WTC11 (cell line): ENCODE data around the gene GTPBP1. TPM values are rescaled to one million over a fixed set of nuclear protein-coding genes. Genes with fewer than 3 reads are reported as not detected.

Source experiments
- ATAC-seq: fragments of 200-7000 bp; cut with Tn5 transposase; 2 replicates; pipeline ENCODE4 v1.10.0; 2021; ENCODE audit warnings: mild to moderate bottlenecking, moderate library complexity
- CTCF ChIA-PET: fragments of 300-600 bp; sonication (Branson Sonifier 250); formaldehyde crosslinking; loops from one replicate; lab custom pipeline; 2021; ENCODE audit warnings: antibody characterized with exemption; lab: Charles Lee
- POLR2A ChIA-PET: fragments of 350-600 bp; sonication (Branson Sonifier 250); formaldehyde crosslinking; loops from one replicate; lab custom pipeline; 2021; ENCODE audit warnings: antibody characterized with exemption; lab: Charles Lee
- DNase-seq: peaks from one replicate; pipeline ENCODE4 v3.0.0; 2021; ENCODE audit warnings: low spot score
- H3K27ac Mint-ChIP-seq: 2 replicates; pipeline ENCODE4 v1.8.0; 2021; ENCODE audit warnings: mixed read lengths
- H3K27me3 Mint-ChIP-seq: 2 replicates; pipeline ENCODE4 v1.8.0; 2021; ENCODE audit warnings: low read depth, mild to moderate bottlenecking, moderate library complexity, mixed read lengths
- H3K36me3 Mint-ChIP-seq: 2 replicates; pipeline ENCODE4 v1.8.0; 2021; ENCODE audit warnings: mixed read lengths
- H3K4me1 Mint-ChIP-seq: 2 replicates; pipeline ENCODE4 v1.8.0; 2022; ENCODE audit warnings: mixed read lengths
- H3K4me3 Mint-ChIP-seq: 2 replicates; pipeline ENCODE4 v1.8.0; 2021; ENCODE audit warnings: mild to moderate bottlenecking, moderate library complexity, mixed read lengths
- H3K9me3 Mint-ChIP-seq: 2 replicates; pipeline ENCODE4 v1.8.0; 2021; ENCODE audit warnings: mixed read lengths
- CREM ChIP-seq: sonication (generic); formaldehyde crosslinking; IDR thresholded peaks from 2 replicates; pipeline ENCODE4 v1.8.1; 2022; ENCODE audit warnings: mild to moderate bottlenecking, missing genetic modification reagents, moderate library complexity
- ETV6 ChIP-seq: sonication (generic); formaldehyde crosslinking; IDR thresholded peaks from 2 replicates; pipeline ENCODE4 v1.8.1; 2022; ENCODE audit warnings: mild to moderate bottlenecking, missing genetic modification reagents
- FOXJ3 ChIP-seq: sonication (generic); formaldehyde crosslinking; IDR thresholded peaks from 2 replicates; pipeline ENCODE4 v1.9.0; 2021; ENCODE audit warnings: missing genetic modification reagents, mild to moderate bottlenecking, borderline replicate concordance
- FOXK1 ChIP-seq: sonication (generic); formaldehyde crosslinking; IDR thresholded peaks from 2 replicates; pipeline ENCODE4 v1.8.0; 2022; ENCODE audit warnings: mild to moderate bottlenecking, moderate library complexity, missing genetic modification reagents
- KAT7 ChIP-seq: sonication (generic); formaldehyde crosslinking; IDR thresholded peaks from 2 replicates; pipeline ENCODE4 v1.8.1; 2023; ENCODE audit warnings: missing genetic modification reagents, mild to moderate bottlenecking, borderline replicate concordance
- NFYB ChIP-seq: sonication (generic); formaldehyde crosslinking; conservative IDR thresholded peaks from 2 replicates; pipeline ENCODE4 v1.8.0; 2022; ENCODE audit warnings: low read depth, missing genetic modification reagents
- NR2C2 ChIP-seq: sonication (generic); formaldehyde crosslinking; IDR thresholded peaks from 2 replicates; pipeline ENCODE4 v1.8.0; 2022; ENCODE audit warnings: mild to moderate bottlenecking, missing genetic modification reagents
- SMAD4 ChIP-seq: sonication (generic); formaldehyde crosslinking; IDR thresholded peaks from 2 replicates; pipeline ENCODE4 v1.8.0; 2022; ENCODE audit warnings: mild to moderate bottlenecking, missing genetic modification reagents
- ZNF121 ChIP-seq: sonication (generic); formaldehyde crosslinking; IDR thresholded peaks from 2 replicates; pipeline ENCODE4 v1.8.0; 2023; ENCODE audit warnings: missing genetic modification reagents
- ZNF263 ChIP-seq: sonication (generic); formaldehyde crosslinking; IDR thresholded peaks from 2 replicates; pipeline ENCODE4 v1.8.1; 2022; ENCODE audit warnings: low read depth, mild to moderate bottlenecking, moderate library complexity, missing genetic modification reagents
- ZNF317 ChIP-seq: sonication (generic); formaldehyde crosslinking; IDR thresholded peaks from 2 replicates; pipeline ENCODE4 v1.8.1; 2023; ENCODE audit warnings: low read depth, mild to moderate bottlenecking, moderate library complexity, missing genetic modification reagents, borderline replicate concordance
- ZNF396 ChIP-seq: fragments of 250-450 bp; sonication (Bioruptor Pico); IDR thresholded peaks from 2 replicates; pipeline ENCODE4 v1.8.0; 2021; ENCODE audit warnings: mild to moderate bottlenecking, moderate library complexity, borderline replicate concordance
- total RNA-seq: library from RNA; stranded (reverse); gene quantifications from 3 replicates; pipeline ENCODE4 v1.2.3, GENCODE V29; 2021
- TF ChIP-seq, protein P1 (sequence below): sonication (generic); formaldehyde crosslinking; IDR thresholded peaks from 2 replicates; pipeline ENCODE4 v1.8.0; 2023; ENCODE audit warnings: missing genetic modification reagents, mild to moderate bottlenecking, borderline replicate concordance
- TF ChIP-seq, protein P2 (sequence below): fragments of 250-450 bp; sonication (Bioruptor Pico); IDR thresholded peaks from 2 replicates; pipeline ENCODE4 v1.9.0; 2021; ENCODE audit warnings: mild to moderate bottlenecking, borderline replicate concordance
- TF ChIP-seq, protein P3 (sequence below): sonication (generic); formaldehyde crosslinking; IDR thresholded peaks from 2 replicates; pipeline ENCODE4 v1.8.0; 2022; ENCODE audit warnings: missing genetic modification reagents
- TF ChIP-seq, protein P4 (sequence below): sonication (generic); formaldehyde crosslinking; IDR thresholded peaks from 2 replicates; pipeline ENCODE4 v1.8.1; 2023; ENCODE audit warnings: mild to moderate bottlenecking, missing genetic modification reagents, moderate library complexity

Gene GTPBP1
- total RNA-seq, 1 experiment from 2014 or later: 108 TPM

DNA sequence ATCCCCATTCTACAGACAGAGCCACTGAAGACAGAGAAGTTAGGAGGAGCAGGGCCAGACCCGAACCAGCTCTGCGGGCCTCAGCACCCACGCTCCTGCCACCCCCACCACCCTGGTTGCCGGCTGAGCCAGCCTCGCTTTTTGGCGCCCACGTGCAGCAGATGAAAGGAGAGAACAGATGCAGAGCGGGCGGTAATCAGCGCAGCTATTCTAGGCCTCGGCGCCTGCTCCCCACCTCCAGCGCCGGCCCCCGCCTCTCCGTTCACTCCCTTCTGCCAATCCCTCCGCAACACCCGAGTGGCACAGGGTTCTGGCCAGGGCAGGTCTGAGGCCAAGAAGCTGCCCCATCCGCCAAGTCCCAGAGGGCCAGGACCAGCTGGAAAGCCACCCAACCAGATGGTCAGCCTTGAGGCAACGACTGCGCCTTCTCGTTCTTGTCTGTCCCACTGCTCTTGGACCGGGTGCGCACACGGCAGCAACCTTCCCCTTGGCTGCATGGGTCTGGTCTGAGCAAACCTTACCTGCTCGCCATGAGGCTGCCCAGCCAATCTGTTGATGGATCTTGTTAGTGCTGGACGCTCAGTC lies 71.4 kb downstream of the GTPBP1 start (continued):
- no peak for TF ChIP-seq FOXJ3 (CRISPR knock-in tag)
- no peak for TF ChIP-seq ZNF396 (CRISPR knock-in tag)
- no peak for TF ChIP-seq ZNF263
- TF ChIP-seq, protein P1, sequence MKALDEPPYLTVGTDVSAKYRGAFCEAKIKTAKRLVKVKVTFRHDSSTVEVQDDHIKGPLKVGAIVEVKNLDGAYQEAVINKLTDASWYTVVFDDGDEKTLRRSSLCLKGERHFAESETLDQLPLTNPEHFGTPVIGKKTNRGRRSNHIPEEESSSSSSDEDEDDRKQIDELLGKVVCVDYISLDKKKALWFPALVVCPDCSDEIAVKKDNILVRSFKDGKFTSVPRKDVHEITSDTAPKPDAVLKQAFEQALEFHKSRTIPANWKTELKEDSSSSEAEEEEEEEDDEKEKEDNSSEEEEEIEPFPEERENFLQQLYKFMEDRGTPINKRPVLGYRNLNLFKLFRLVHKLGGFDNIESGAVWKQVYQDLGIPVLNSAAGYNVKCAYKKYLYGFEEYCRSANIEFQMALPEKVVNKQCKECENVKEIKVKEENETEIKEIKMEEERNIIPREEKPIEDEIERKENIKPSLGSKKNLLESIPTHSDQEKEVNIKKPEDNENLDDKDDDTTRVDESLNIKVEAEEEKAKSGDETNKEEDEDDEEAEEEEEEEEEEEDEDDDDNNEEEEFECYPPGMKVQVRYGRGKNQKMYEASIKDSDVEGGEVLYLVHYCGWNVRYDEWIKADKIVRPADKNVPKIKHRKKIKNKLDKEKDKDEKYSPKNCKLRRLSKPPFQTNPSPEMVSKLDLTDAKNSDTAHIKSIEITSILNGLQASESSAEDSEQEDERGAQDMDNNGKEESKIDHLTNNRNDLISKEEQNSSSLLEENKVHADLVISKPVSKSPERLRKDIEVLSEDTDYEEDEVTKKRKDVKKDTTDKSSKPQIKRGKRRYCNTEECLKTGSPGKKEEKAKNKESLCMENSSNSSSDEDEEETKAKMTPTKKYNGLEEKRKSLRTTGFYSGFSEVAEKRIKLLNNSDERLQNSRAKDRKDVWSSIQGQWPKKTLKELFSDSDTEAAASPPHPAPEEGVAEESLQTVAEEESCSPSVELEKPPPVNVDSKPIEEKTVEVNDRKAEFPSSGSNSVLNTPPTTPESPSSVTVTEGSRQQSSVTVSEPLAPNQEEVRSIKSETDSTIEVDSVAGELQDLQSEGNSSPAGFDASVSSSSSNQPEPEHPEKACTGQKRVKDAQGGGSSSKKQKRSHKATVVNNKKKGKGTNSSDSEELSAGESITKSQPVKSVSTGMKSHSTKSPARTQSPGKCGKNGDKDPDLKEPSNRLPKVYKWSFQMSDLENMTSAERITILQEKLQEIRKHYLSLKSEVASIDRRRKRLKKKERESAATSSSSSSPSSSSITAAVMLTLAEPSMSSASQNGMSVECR: no peak
- no peak for TF ChIP-seq ZNF121 (CRISPR knock-in tag)
- no peak for TF ChIP-seq CREM (CRISPR knock-in tag)

DNA sequence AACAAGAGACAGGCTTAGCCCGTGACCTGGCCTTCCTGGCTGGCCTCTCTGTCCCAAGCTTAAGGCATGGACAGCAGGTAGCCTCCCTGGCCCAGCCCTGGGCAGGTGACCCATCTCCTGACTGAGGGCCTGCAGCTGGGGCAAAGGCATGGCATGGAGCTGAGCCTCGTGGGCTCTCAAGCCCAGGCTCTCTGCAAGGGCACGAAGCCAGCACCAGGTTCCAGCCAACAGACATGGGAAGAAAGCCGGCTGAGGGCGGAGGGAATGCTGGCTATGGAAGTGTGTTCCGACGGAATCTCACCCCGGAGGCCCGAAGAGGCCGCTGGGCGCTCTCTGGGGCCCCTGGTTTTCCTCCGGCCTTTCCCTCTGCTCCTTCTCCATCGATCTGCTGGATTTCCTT lies 75.3 kb downstream of the GTPBP1 start:
- DNase-seq: no peak
- TF ChIP-seq KAT7 (CRISPR knock-in tag) (no peak), ZNF317 (CRISPR knock-in tag) (no peak)
- TF ChIP-seq, protein P2, sequence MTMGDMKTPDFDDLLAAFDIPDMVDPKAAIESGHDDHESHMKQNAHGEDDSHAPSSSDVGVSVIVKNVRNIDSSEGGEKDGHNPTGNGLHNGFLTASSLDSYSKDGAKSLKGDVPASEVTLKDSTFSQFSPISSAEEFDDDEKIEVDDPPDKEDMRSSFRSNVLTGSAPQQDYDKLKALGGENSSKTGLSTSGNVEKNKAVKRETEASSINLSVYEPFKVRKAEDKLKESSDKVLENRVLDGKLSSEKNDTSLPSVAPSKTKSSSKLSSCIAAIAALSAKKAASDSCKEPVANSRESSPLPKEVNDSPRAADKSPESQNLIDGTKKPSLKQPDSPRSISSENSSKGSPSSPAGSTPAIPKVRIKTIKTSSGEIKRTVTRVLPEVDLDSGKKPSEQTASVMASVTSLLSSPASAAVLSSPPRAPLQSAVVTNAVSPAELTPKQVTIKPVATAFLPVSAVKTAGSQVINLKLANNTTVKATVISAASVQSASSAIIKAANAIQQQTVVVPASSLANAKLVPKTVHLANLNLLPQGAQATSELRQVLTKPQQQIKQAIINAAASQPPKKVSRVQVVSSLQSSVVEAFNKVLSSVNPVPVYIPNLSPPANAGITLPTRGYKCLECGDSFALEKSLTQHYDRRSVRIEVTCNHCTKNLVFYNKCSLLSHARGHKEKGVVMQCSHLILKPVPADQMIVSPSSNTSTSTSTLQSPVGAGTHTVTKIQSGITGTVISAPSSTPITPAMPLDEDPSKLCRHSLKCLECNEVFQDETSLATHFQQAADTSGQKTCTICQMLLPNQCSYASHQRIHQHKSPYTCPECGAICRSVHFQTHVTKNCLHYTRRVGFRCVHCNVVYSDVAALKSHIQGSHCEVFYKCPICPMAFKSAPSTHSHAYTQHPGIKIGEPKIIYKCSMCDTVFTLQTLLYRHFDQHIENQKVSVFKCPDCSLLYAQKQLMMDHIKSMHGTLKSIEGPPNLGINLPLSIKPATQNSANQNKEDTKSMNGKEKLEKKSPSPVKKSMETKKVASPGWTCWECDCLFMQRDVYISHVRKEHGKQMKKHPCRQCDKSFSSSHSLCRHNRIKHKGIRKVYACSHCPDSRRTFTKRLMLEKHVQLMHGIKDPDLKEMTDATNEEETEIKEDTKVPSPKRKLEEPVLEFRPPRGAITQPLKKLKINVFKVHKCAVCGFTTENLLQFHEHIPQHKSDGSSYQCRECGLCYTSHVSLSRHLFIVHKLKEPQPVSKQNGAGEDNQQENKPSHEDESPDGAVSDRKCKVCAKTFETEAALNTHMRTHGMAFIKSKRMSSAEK: no peak
- CTCF ChIA-PET: interaction anchor here (6.9 kb wide), 1 partner anchor 12 kb away, joined by 60 read pairs; no protein-coding TSS in a partner anchor

DNA sequence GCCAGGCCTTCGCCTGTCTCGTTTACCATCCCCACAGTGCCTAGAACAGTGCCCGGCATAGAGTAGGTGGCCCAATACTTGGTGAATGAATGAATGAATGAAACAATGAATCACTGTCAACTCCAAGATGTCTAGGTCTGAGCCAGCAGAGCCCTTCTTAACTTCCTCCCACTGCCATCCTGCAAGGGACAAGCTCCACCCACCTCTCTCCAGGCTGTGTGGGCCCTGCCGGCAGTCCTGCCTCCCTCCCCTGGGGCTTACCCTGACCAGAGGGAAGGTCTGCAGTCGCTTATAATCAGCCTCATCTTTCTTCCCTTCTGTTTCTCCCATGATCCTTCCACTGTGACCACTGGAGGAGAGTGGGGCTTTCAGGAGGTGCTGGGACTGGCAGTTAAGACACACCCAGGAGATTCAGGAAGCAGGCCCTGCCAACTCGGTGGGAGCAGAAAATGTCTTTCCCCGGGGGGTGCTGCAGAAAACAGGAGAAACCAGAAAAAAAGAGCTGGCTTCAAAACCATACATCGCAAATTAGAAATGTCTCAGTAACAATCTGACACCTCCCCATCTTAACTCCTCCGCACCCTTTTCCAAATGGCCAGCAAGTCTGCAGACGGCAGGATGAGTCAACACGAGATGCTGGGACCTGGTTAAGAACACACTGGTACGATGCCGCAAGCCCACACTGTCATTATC lies 76.8 kb downstream of the GTPBP1 start:
- Mint-ChIP-seq H3K9me3 (no peaks in the 10 kb centered on the region), H3K4me3 (no peak overlapping the region), H3K27me3 (no peaks in the 10 kb centered on the region), H3K4me1 (peaks cover 5% of the 10 kb centered on the region), H3K27ac (no peak overlapping the region), H3K36me3 (no peaks in the 10 kb centered on the region)
- CTCF ChIA-PET: interaction anchor here (2.0 to 6.9 kb wide), 2 partner anchors 14 to 16 kb away, joined by 7 to 60 read pairs; no protein-coding TSS in a partner anchor
- ATAC-seq (peak; percentile 84), DNase-seq (no peak)
- POLR2A ChIA-PET: no interaction called here
- TF ChIP-seq CREM (CRISPR knock-in tag) (no peak), ETV6 (CRISPR knock-in tag) (no peak), FOXK1 (CRISPR knock-in tag) (no peak), KAT7 (CRISPR knock-in tag) (no peak), NFYB (CRISPR knock-in tag) (no peak), NR2C2 (no peak), SMAD4 (CRISPR knock-in tag) (no peak)
- TF ChIP-seq, protein P3, sequence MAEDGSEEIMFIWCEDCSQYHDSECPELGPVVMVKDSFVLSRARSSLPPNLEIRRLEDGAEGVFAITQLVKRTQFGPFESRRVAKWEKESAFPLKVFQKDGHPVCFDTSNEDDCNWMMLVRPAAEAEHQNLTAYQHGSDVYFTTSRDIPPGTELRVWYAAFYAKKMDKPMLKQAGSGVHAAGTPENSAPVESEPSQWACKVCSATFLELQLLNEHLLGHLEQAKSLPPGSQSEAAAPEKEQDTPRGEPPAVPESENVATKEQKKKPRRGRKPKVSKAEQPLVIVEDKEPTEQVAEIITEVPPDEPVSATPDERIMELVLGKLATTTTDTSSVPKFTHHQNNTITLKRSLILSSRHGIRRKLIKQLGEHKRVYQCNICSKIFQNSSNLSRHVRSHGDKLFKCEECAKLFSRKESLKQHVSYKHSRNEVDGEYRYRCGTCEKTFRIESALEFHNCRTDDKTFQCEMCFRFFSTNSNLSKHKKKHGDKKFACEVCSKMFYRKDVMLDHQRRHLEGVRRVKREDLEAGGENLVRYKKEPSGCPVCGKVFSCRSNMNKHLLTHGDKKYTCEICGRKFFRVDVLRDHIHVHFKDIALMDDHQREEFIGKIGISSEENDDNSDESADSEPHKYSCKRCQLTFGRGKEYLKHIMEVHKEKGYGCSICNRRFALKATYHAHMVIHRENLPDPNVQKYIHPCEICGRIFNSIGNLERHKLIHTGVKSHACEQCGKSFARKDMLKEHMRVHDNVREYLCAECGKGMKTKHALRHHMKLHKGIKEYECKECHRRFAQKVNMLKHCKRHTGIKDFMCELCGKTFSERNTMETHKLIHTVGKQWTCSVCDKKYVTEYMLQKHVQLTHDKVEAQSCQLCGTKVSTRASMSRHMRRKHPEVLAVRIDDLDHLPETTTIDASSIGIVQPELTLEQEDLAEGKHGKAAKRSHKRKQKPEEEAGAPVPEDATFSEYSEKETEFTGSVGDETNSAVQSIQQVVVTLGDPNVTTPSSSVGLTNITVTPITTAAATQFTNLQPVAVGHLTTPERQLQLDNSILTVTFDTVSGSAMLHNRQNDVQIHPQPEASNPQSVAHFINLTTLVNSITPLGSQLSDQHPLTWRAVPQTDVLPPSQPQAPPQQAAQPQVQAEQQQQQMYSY (CRISPR knock-in tag): no peak
- TF ChIP-seq, protein P4, sequence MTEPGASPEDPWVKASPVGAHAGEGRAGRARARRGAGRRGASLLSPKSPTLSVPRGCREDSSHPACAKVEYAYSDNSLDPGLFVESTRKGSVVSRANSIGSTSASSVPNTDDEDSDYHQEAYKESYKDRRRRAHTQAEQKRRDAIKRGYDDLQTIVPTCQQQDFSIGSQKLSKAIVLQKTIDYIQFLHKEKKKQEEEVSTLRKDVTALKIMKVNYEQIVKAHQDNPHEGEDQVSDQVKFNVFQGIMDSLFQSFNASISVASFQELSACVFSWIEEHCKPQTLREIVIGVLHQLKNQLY (CRISPR knock-in tag): no peak

More for the DNA sequence above, 75.3 kb downstream of the GTPBP1 start:
- POLR2A ChIA-PET: no interaction called here
- H3K27me3 Mint-ChIP-seq: no peaks in the 10 kb centered on the region
- H3K4me3 Mint-ChIP-seq: no peak overlapping the region
- H3K27ac Mint-ChIP-seq: no peak overlapping the region
- no peaks in the 10 kb centered on the region for H3K36me3 Mint-ChIP-seq
- no peaks in the 10 kb centered on the region for H3K9me3 Mint-ChIP-seq
- ATAC-seq: no peak
- peaks cover 10% of the 10 kb centered on the region for H3K4me1 Mint-ChIP-seq
